GM12875 (cell line): ENCODE measurements around the gene LRBA.

Experiments used
- H3K4me3 ChIP-seq: one replicate; pipeline ENCODE4 v1.5.1; 2011; ENCODE audit warnings: low read depth, low read length, control low read depth
- TF ChIP-seq, protein P1 (sequence below): IDR thresholded peaks from 2 replicates; pipeline ENCODE4 v1.5.1; 2011; ENCODE audit warnings: low read depth, mild to moderate bottlenecking, control low read depth, inconsistent platforms, low read length, moderate library complexity, borderline replicate concordance; ENCODE audit not compliant: insufficient read depth

Gene LRBA

DNA sequence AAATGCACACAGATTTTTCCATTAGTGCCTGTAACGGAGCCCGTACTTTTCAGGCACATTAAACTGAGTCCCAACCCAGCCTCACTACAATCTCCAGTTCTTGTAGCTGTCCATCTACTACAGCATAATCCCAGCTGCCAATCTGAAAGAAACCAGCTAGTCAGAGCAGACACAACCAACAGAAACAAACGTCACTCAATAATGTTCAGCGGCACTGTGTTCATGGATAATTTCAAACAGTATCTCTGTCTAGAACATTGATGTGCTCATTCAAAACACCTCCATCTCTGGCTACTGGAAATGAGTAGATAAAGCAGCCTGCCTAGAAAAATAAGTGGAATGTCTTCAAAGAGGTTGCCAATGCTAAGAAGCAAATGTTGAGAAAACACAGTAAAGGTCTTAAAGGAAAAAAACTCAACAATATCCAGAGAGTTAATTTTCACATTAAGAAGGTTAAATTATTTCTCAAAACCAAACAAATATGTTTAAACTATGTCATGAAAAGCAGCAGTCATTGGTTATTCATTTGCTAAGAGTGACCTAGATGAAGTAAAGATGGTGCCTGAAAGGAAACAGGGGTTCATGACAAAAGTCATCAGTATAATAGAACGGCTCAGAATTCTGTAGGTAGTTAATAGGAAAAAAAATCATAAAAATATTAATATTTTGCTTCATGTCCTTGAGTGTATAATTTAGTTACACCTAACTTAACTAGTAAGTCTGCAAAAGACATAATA lies 678.2 kb downstream of the LRBA start:
- H3K4me3 ChIP-seq: no peak overlapping the region
- TF ChIP-seq, protein P1, sequence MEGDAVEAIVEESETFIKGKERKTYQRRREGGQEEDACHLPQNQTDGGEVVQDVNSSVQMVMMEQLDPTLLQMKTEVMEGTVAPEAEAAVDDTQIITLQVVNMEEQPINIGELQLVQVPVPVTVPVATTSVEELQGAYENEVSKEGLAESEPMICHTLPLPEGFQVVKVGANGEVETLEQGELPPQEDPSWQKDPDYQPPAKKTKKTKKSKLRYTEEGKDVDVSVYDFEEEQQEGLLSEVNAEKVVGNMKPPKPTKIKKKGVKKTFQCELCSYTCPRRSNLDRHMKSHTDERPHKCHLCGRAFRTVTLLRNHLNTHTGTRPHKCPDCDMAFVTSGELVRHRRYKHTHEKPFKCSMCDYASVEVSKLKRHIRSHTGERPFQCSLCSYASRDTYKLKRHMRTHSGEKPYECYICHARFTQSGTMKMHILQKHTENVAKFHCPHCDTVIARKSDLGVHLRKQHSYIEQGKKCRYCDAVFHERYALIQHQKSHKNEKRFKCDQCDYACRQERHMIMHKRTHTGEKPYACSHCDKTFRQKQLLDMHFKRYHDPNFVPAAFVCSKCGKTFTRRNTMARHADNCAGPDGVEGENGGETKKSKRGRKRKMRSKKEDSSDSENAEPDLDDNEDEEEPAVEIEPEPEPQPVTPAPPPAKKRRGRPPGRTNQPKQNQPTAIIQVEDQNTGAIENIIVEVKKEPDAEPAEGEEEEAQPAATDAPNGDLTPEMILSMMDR: no peak

DNA sequence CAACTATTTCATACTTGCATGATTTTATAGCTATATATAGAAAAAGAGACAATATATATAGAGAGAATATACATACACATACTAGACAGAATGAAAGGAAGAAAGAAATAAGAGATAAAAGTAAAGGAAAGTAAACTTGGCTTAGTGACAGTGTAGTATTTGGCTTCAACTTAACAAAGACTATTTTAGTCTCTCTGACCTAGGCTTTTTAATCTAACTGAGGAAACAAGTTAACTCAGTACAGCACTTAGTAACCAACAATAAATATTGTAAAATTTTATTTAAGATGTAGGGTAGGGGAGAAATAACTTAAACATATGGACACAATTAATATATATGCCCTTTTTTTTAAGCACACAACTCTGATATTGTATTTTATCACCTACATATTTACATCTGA lies 682.1 kb downstream of the LRBA start:
- TF ChIP-seq, protein P1: no peak
- H3K4me3 ChIP-seq: no peak overlapping the region

DNA sequence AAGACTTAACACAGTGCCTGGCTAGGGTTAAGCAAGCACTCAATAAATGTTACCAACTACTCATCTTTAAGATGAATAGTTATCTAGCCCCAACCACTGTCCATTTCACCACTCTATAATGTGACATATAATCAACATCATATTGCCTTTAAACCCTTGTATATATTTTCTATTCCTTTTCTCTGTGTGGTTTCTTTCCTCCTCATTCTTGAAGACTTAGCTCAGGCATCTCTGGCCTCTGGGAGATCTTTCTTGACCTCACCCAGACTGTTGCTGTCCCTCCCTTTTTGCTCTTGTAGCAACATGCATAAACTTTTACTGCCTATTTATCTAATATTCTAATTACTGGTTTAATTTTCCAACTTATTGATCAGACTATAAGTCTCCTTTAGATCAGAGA lies 683.0 kb downstream of the LRBA start:
- no peak overlapping the region for H3K4me3 ChIP-seq
- TF ChIP-seq, protein P1: no peak

DNA sequence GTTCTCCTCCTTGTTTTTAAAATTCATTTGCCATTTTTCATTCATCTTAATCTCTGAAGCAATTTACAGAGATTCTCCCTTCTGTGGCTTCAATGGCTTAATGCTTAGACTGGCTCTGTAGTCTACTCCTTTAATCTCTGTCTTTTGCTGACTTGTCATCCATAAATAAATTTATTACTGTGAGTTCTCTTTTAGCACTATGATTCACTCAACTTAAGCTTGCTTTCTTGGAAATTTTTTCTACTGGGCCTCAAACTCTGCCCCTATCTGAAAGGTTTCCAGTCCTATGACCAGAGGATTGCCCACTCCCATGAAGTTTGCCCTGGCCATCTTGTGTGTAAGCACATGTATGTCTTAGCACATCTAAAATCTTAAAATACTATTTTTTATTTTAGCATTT lies 685.7 kb downstream of the LRBA start:
- TF ChIP-seq, protein P1: no peak
- no peak overlapping the region for H3K4me3 ChIP-seq

DNA sequence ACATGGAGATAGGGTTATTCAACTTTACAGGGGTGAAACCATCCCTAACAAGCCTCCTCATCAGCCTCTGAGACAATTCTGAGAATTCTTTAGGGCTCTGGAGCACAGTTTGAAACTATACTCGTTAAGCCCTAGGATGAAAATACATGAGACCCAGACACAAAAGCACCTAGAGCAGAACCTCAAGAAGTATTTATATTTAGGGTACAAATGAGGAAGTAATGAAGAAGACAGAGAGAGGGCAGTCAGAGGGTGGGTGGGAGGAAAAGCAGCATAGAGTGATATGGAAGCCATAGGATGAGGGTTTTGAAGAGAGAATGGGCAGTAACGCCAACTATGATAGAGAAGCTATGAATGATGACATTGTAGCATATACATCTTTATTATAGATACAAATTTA lies 686.6 kb downstream of the LRBA start:
- H3K4me3 ChIP-seq: no peak overlapping the region
- TF ChIP-seq, protein P1: no peak

- TF ChIP-seq, protein P1: no peak
- H3K4me3 ChIP-seq: no peak overlapping the region
Observed at GRCh38 chr4:150327262-150327780, 687.8 kb downstream of the LRBA start.

GRCh38 chr4:150325872-150326271 lies 689.2 kb downstream of the LRBA start:
- H3K4me3 ChIP-seq: no peak overlapping the region
- TF ChIP-seq, protein P1: no peak
